Epithelial cell of prostate (primary cell): Measurements from ENCODE around the gene NGRN.

Experiments
- DNase-seq: peaks from one replicate; pipeline ENCODE4 v3.0.0-alpha.2; 2011; ENCODE audit warnings: low read depth, low spot score
- H3K27ac ChIP-seq: fragments of 450-650 bp; 2 replicates; pipeline ENCODE4 v1.5.1; 2017; ENCODE audit warnings: mild to moderate bottlenecking

NGRN gene

GRCh38 chr15:90265271-90266060 is at the start of gene NGRN:
TSS of gene NGRN (plus strand) at chr15:90265672. CDS start at chr15:90265713, 41 bp downstream.
- DNase-seq, result peak; percentile 43
- peak within 1 kb of the TSS; percentile 93 for H3K27ac ChIP-seq

- no peak for DNase-seq
- H3K27ac ChIP-seq, result peak overlapping the region; percentile 99
These were observed 47.6 kb upstream of the NGRN start for GRCh38 chr15:90217671-90218394.

GRCh38 chr15:90219421-90220141 is 45.9 kb upstream of the NGRN start:
- DNase-seq, result no peak

GRCh38 chr15:90221246-90221900 is 44.1 kb upstream of the NGRN start:
- H3K27ac ChIP-seq, result peak overlapping the region; percentile 13
- no peak for DNase-seq

More at GRCh38 chr15:90219421-90220141, 45.9 kb upstream of the NGRN start:
- H3K27ac ChIP-seq, result peak overlapping the region; percentile 99

GRCh38 chr15:90222547-90222946 is 42.9 kb upstream of the NGRN start:
- no peak overlapping the region for H3K27ac ChIP-seq
- no peak for DNase-seq

- H3K27ac ChIP-seq, result no peak overlapping the region
- no peak for DNase-seq
These were observed 41.9 kb upstream of the NGRN start for GRCh38 chr15:90223441-90224165.

- no peak overlapping the region for H3K27ac ChIP-seq
- DNase-seq, result no peak
These were observed 40.4 kb upstream of the NGRN start for GRCh38 chr15:90225047-90225446.

GRCh38 chr15:90225504-90226234 is 39.8 kb upstream of the NGRN start:
- no peak overlapping the region for H3K27ac ChIP-seq
- no peak for DNase-seq

GRCh38 chr15:90227336-90227735 is 38.1 kb upstream of the NGRN start:
- no peak for DNase-seq
- H3K27ac ChIP-seq, result no peak overlapping the region

GRCh38 chr15:90227816-90228772 is 37.4 kb upstream of the NGRN start:
- H3K27ac ChIP-seq, result no peak overlapping the region
- DNase-seq, result no peak

- no peak for DNase-seq
These were observed 36.5 kb upstream of the NGRN start for GRCh38 chr15:90228960-90229359.

GRCh38 chr15:90230071-90230494 is 35.4 kb upstream of the NGRN start:
- no peak for DNase-seq
- peak overlapping the region; percentile 13 for H3K27ac ChIP-seq

More at GRCh38 chr15:90228960-90229359, 36.5 kb upstream of the NGRN start:
- H3K27ac ChIP-seq, result no peak overlapping the region

- H3K27ac ChIP-seq, result peak overlapping the region; percentile 27
- no peak for DNase-seq
These were observed 34.9 kb upstream of the NGRN start for GRCh38 chr15:90230610-90231009.

GRCh38 chr15:90231028-90232017 is 34.1 kb upstream of the NGRN start:
- peak overlapping the region; percentile 27 for H3K27ac ChIP-seq
- DNase-seq, result no peak

- DNase-seq, result no peak
- H3K27ac ChIP-seq, result peak overlapping the region; percentile 84
These were observed 33.3 kb upstream of the NGRN start for GRCh38 chr15:90232196-90232595.

GRCh38 chr15:90232941-90233386 is 32.5 kb upstream of the NGRN start:
- H3K27ac ChIP-seq, result peak overlapping the region; percentile 84
- DNase-seq, result no peak
